Stomach (tissue), 9 donors: ENCODE data around the gene DCLK2. TPM values are rescaled to one million over a fixed set of nuclear protein-coding genes. Genes with fewer than 3 reads are reported as not detected.

ENCODE experiments used
- DNase-seq, 2 donors: peaks; one replicate each; pipeline versions ENCODE4 v3.0.0 to v3.0.0-alpha.2; 2013 to 2019
- H3K27ac ChIP-seq, 5 donors: fragments of 200-600 bp in 4 of 5; sonication (generic) in 4 of 5; one replicate each; pipeline ENCODE4 v1.5.1; 2013 to 2019; ENCODE audit warnings: mild to moderate bottlenecking in 1 of 5, moderate library complexity in 1 of 5
- H3K27me3 ChIP-seq, 3 donors: fragments of 200-600 bp; sonication (generic); one replicate each; pipeline ENCODE4 v1.5.1; 2017 to 2019; ENCODE audit warnings: mixed run types in 1 of 3
- H3K36me3 ChIP-seq, 4 donors: fragments of 200-600 bp; sonication (generic); 1 replicate in 3 of 4; 2 replicates in 1 of 4; pipeline ENCODE4 v1.5.1; 2016 to 2019
- H3K4me1 ChIP-seq, 4 donors: fragments of 200-600 bp; sonication (generic); one replicate each; pipeline ENCODE4 v1.5.1; 2016 to 2019
- H3K4me3 ChIP-seq, 4 donors: fragments of 200-600 bp; sonication (generic) in 3 of 4; one replicate each; pipeline ENCODE4 v1.5.1; 2016 to 2019; ENCODE audit warnings: mild to moderate bottlenecking in 1 of 4
- H3K9me3 ChIP-seq, 4 donors: fragments of 200-600 bp; sonication (generic); one replicate each; pipeline ENCODE4 v1.5.1; 2016 to 2019
- CTCF ChIP-seq, 7 experiments: fragments of 450-650 bp in 4 of 7; fragments of 200-600 bp in 3 of 7; sonication (generic) in 3 of 7; IDR thresholded peaks; one replicate each; pipeline ENCODE4 v1.5.1; 2016 to 2019; ENCODE audit warnings: antibody characterized with exemption in 7 of 7, control low read depth in 2 of 7, mild to moderate bottlenecking in 1 of 7
- EP300 ChIP-seq: sonication (generic); formaldehyde crosslinking; IDR thresholded peaks from one replicate; pipeline ENCODE4 v1.6.1; 2017; ENCODE audit warnings: antibody characterized with exemption
- POLR2A ChIP-seq, 4 donors: fragments of 450-650 bp; IDR thresholded peaks; one replicate each; pipeline ENCODE4 v1.6.1; 2016; ENCODE audit warnings: antibody characterized with exemption in 4 of 4, control low read depth in 2 of 4, mild to moderate bottlenecking in 1 of 4, moderate library complexity in 1 of 4
- POLR2AphosphoS5 ChIP-seq, 3 donors: sonication (generic); formaldehyde crosslinking; IDR thresholded peaks; one replicate each; pipeline ENCODE4 v1.6.1; 2016; ENCODE audit warnings: antibody characterized with exemption in 3 of 3
- WGBS, 5 donors: extraction: QIAGEN DNeasy Blood & Tissue Kit in 3 of 5; methylation state at CpG; one replicate each; pipeline versions ENCODE4 v1.1.5 to v1.1.7; 2013 to 2018; 5-methylcytosine and 5-hydroxymethylcytosine counted together
- intact Hi-C: fragments of 100-400 bp; cut with DNase I; formaldehyde crosslinking; loops from one replicate; pipeline ENCODE4 v1.15.1; 2023; ENCODE audit warnings: low total_unique reads
- polyA plus RNA-seq, 3 donors: library from polyadenylated mRNA; stranded (reverse); fragments of 200-250 nt; gene quantifications; one replicate each; pipeline ENCODE4 v1.2.3, GENCODE V29; 2013
- small RNA-seq, 4 donors: library from RNA; depleted of rRNA; stranded (forward); fragments of <200 nt; gene quantifications; one replicate each; pipeline ENCODE3, GENCODE V24; 2016
- total RNA-seq, 5 donors: library from RNA; depleted of rRNA; stranded (reverse); fragments of >200 nt; gene quantifications; one replicate each; pipeline versions ENCODE4 v1.1.0 to v1.2.3, GENCODE V29; 2014 to 2016
- donor health status: healthy with polysubstance abuse.
- donor health status: Bipolar disorder and iron deficiency.
- donor health status: healthy.

The DCLK2 gene
- total and polyA plus RNA-seq, 8 donors: 0.61 to 16.3 (median 1.7) TPM

- Histone ChIP-seq H3K36me3 (peaks cover 0 to 23% (median 12%) of the 10 kb centered on the region in 4 donors), H3K4me1 (peaks cover 0 to 7% (median 3%) of the 10 kb centered on the region in 4 donors), H3K9me3 (no peaks in the 10 kb centered on the region), H3K27ac (no peak overlapping the region), H3K4me3 (no peak overlapping the region), H3K27me3 (no peaks in the 10 kb centered on the region)
- no peak for DNase-seq
- 44 to 88% (median 75%) methylated on average over 2 of the region's 2 CpGs for WGBS, 5 donors
- intact Hi-C loops: no loop called here
- TF ChIP-seq CTCF (IDR thresholded peaks at IDR 0.05) (no peak), POLR2A (IDR thresholded peaks at IDR 0.05) (no peak), POLR2AphosphoS5 (IDR thresholded peaks at IDR 0.05) (no peak), EP300 (no peak)
Observed at GRCh38 chr4:150305995-150306394, 227.8 kb downstream of the DCLK2 start.

GRCh38 chr4:150306719-150307118 lies 228.5 kb downstream of the DCLK2 start:
- 85 to 92% (median 91%) methylated on average over 1 of the region's 1 CpG for WGBS, 5 donors
- Histone ChIP-seq H3K4me3 (no peak overlapping the region), H3K9me3 (no peaks in the 10 kb centered on the region), H3K4me1 (peaks cover 0 to 7% (median 3%) of the 10 kb centered on the region in 4 donors), H3K27me3 (no peaks in the 10 kb centered on the region), H3K27ac (no peak overlapping the region), H3K36me3 (peaks cover 0 to 23% (median 12%) of the 10 kb centered on the region in 4 donors)
- TF ChIP-seq EP300 (no peak), CTCF (IDR thresholded peaks at IDR 0.05) (no peak), POLR2A (IDR thresholded peaks at IDR 0.05) (no peak), POLR2AphosphoS5 (IDR thresholded peaks at IDR 0.05) (no peak)
- no peak for DNase-seq
- intact Hi-C loops: no loop called here

Small RNAs within 50 kb of the gene (small RNA-seq; reads per million reads assigned to genes)
- gene RNU7-194P: 0 reads per million in 4 donors
